HG03175 (cell line): ENCODE data around the gene TIGD3.
"Not testable (repeated sequence)": the region's sequence is repeated elsewhere in the genome, so short reads cannot be mapped to it uniquely, and the experiment has no call there.

Source experiments
- ATAC-seq: cut with Tn5 transposase; IDR thresholded peaks from one replicate; pipeline ENCODE4 v1.9.1; 2021; ENCODE audit warnings: mild to moderate bottlenecking, moderate library complexity; ENCODE audit not compliant: unreplicated experiment

TIGD3 gene

DNA sequence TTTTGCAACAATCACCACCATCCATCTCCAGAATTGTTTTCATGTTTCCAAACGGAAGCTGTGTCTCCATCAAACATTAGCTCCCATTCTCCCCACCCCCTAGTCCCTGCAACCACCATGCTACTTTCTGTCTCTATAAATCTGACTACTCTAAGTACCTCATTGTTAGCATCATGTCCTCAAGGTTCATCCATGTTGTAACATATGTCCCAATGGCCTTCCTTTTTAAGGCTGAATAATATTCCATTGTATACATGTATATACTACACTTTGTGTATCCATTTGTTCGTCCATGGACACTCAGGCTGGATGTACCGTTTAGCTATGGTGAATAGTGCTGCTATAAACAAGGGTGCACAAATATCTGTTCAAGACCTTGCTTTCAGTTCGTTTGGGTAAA is 29.1 kb upstream of the TIGD3 start:
- ATAC-seq = no peak

DNA sequence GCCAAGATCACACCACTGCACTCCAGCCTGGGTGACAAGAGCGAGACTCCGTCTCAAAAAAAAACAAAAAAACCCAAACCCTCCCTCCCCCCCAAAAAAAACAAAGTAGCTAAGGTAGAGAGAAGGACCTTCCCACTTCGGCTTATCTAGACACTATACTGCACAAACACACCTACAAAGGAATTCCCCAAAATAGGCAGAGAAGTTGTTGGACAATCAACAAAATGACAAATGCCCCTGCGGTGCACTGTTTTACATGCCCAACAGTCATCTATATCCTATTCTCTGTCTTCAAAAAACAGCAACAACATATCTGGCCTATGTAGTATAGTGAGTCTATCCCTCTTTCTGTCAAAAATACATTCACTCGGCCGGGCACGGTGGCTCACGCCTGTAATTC is 27.5 kb upstream of the TIGD3 start:
- ATAC-seq = no peak

DNA sequence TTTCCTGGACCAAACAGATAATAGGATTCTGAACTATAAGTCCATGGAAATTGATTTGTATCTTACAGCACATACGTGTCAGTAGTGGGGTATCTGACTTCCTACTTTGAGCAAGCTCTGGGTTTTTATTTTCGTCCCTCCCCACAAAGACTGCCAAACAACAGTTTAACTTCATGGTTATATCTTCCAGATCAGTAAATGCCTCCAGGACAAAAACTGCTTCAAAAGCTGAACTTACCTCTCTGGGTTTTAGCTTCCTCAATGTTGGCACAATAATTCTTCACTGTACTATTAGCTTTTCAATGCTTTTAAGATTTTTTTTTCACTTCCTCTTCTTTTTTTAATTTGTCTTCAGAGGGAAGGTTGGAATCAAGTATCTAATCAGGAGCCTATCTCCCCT is 25.1 kb upstream of the TIGD3 start:
- ATAC-seq = no peak

DNA sequence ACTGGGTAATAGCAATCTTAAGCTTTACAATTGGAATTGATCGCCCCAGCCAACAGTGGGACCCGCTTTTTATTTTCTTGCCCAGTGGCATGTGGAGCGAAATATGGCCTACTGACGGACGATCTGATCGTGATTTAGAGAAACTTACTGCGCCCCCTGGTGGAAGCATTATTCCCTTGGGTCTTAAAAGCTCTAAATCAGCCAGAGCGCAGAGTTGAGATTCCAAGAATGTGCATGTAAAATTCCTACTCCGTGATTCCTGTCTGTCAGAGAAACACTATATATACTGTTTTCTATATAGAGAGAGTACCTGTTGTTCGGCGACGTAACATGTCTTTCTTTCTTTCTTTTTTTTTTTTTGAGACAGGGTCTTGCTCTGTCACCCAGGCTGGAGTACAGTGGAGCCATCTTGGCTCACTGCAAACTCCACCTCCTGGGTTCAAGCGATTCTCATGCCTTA is 24.6 kb upstream of the TIGD3 start:
- no peak for ATAC-seq

DNA sequence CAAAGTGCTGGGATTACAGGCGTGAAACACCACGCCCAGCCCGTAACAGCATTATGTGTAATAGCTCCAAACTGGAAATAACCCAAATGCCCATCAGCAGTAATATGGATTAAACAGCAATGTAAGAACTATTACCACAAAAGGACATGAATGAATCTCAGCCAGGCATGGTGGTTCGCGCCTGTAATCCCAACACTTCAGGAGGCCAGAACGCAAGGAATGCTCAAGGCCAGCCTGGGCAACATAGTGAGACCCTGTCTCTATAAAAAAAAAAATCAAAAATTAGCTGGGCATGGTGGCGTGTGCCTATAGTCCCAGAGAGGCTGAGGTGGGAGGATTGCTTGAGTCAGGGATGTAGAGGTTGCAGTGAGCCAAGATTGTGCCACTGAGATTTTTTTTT is 24.0 kb upstream of the TIGD3 start:
- no peak for ATAC-seq

DNA sequence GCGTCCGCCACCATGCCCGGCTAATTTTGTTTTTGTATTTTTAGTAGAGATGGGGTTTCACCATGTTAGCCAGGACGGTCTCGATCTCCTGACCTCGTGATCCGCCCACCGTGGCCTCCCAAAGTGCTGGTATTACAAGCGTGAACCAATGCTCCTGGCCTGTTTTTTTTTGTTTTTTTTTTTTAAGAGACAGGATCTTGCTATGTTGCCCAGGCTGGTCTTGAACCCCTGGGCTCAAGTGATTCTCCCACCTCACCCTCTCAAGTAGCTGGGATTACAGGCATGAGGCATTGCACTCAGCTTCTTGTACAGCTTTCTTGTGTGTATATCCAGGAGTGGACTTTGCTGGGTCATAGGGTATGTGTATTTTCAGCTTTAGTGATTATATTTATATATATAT is 22.0 kb upstream of the TIGD3 start:
- ATAC-seq = not testable (repeated sequence)

DNA sequence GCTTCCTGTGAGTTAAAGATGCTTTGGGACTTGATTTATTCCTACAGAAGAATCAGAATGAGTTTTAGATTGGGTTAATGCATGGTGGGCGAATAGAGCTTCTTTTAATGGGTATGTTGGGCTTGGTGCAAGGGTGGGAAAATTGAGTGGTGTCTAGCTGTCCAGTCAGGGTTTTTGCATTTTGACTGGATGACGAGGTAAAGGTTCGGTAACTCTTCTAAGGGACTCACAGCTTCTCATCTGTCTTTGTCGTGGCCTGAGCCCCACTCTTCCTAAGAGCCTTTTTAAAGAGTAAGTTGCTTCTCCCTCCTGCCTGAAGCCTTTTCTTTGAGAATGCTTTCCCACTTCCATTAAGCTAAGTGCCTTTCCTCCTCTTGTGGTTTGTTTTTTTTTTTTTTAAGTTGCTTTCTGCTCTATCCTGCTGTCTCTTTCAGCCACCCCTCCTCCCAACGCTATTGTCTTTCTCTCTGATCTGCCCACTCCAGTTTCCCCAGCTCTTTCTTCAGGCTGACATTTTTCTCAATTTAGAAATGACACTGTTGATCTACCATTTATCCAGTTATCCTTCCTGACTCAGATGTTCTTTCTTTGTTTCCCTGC is 19.8 kb upstream of the TIGD3 start:
- ATAC-seq = no peak

DNA sequence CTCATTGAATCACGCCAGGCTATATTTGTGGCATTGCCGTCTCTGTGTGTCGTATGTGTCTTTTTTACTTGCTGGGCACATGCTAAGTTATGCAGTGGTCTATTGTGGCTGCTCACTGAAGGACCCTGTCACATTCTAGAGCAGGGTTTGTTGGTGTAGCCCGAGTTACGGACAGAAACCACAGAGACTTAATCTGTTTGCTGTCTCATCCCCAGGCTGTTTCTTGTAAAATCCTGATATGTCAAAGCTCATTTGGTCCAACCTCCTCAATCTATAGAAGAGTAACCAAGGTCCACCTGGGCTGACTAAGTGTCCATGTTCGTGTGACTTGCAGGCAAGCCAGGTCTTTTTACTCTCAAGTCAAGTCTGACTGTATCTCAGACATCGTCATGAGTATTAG is 15.9 kb upstream of the TIGD3 start:
- ATAC-seq = no peak

DNA sequence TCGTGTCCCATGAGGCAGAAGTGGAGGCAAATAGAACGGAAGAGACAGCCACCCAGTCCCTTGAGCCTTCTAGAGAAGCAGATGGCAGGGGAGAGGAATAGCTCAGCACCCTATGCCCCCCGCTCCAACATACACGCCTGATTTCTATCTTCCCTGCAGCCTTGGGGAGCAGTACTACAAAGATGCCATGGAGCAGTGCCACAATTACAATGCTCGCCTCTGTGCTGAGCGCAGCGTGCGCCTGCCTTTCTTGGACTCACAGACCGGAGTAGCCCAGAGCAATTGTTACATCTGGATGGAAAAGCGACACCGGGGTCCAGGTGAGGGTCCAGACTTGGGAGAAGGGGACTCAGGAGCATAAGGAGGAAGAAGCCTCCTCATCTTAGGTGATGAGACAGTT is 14.3 kb upstream of the TIGD3 start:
- no peak for ATAC-seq

DNA sequence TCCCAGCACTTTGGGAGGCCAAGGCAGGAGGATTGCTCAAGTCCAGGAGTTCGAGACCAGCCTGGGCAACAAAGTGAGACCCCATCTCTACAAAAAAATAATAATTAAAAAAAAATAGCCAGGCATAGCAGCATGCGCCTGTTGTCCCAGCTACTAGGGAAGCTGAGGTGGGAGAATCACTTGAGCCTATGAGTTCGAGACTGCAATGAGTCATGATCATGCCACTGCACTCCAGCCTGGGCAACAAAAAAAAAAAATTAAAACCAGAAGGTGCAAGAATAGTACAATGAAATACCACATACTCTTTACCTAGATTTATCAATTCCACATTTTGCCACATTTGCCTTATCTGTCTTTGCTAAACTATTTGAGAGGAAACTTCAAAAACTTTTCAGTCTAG is 12.7 kb upstream of the TIGD3 start:
- ATAC-seq = no peak

DNA sequence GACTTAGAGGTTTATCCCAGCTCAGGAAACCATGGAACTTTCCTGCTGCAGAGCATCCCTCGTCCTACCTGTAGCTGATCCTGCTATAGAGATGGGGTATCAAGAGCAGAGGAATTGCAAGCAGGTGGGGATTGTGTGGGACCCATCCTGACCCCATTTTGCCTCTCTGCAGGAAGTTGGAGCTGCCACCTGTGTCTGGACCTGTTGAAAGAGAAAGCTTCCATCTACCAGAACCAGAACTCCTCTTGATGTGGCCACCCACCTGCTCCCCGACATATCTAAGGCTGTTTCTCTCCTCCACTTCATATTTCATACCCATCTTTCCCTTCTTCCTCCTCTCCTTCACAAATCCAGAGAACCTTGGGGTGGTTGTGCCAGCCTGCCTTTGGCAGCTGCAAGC is 3.0 kb upstream of the TIGD3 start:
- ATAC-seq = no peak

DNA sequence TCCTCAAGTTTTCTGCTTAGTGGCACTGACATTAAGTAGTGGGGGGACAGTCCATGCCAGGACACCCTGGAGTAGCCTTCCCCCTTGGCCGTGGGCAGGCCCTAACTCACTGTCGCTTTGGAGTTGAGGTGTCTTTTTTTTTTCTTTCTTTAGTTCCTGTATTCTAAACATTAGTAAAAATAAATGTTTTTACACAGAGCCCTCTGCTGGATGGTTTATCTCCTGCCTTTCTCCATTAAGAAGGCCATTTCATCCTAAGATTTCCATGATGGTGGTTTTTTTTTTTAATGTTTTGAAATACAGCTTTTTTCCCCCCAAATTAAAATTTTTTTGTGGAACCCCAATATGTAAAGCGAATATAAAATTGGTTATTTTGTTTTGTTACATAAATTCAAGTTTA is 1.8 kb upstream of the TIGD3 start:
- ATAC-seq = no peak

DNA sequence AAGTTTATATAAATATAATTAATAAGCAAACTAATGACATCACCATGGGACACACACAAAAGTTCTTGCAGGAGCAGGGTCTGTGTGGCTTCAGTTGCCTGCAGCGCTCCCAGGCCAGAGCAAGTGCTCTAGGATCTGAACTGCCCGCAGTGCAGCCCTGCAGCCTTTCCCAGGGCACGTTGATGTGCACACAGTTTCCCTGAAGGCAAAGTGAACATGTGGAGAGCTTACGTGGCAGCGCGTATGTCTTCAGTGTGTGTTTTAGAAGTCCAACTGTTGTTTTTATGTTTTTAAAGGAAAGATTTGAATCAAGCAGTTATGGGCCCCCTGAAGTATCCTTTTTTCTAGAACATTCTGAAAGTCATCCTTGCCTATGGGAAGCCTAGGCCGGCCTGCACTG is 1.2 kb upstream of the TIGD3 start:
- no peak for ATAC-seq

DNA sequence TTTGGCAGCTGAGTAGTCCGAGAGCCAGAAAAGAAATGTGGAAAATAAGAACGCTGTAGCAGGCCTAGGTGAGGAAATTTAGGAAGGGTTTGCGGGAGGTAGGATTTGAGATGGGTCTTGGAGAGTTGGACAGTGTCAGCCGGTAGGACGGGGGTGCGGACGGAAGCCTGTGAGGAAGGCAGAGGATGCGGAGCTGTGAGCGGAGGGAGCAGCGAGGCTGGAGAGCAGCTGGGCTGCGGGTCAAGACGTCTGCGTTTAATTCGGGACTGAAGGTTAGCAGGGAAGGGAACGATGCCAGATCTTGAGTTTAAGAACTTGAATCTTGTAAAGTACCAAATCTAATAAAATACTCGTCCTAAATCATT is 669 bp upstream of the TIGD3 start:
- no peak for ATAC-seq

DNA sequence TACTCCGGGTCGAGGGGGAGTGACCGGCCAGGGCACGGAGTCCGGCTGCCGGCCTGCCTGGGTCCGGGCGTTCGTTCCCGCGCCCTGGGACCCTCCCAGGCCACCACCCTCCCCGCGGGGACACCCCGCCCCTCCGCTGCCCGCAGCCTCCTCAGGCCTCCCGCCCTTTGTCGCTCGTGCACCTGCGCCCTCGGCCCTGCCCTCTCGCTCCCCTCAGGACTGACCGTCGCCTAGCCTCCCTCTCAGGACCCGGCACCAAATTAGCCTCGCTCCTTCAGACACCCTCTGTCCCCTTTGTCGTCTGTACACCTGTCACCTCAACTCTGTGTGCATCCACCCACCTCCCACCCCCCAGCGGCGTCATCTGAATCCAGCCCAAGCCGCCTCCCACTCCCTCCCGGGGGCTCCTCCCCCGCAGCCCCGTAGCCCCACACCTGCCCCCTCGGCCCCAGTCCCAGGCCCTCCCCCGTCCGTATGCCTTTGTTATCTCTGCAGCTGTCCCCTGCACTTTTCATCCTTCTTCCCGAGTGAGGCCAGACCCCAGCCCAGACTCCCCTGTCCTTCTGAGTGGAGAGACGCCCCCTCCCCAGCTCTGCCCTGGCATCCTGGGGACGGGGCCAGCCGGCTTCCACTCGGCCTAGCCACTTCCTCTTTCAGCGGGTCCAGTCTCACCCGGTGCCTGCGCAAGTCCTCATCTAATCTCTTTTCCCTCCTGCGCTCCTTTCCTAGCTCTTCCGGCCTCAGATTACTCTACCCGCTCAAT is 643 bp downstream of the TIGD3 start:
- ATAC-seq = peak; percentile 30

DNA sequence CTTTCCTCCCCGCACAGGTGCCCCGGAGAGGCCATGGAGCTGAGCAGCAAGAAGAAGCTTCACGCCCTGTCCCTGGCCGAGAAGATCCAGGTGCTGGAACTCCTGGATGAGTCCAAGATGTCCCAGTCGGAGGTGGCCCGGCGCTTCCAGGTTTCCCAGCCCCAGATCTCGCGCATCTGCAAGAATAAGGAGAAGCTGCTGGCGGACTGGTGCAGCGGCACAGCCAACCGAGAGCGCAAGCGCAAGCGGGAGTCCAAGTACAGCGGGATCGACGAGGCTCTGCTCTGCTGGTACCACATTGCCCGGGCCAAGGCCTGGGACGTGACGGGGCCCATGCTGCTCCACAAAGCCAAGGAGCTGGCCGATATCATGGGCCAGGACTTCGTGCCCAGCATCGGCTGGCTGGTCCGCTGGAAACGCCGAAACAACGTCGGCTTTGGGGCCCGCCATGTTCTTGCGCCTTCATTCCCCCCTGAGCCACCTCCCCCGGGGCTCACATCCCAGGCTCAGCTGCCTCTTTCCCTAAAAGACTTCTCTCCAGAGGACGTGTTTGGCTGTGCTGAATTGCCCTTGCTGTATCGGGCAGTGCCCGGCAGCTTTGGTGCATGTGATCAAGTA is 1.3 kb downstream of the TIGD3 start:
- ATAC-seq = no peak

DNA sequence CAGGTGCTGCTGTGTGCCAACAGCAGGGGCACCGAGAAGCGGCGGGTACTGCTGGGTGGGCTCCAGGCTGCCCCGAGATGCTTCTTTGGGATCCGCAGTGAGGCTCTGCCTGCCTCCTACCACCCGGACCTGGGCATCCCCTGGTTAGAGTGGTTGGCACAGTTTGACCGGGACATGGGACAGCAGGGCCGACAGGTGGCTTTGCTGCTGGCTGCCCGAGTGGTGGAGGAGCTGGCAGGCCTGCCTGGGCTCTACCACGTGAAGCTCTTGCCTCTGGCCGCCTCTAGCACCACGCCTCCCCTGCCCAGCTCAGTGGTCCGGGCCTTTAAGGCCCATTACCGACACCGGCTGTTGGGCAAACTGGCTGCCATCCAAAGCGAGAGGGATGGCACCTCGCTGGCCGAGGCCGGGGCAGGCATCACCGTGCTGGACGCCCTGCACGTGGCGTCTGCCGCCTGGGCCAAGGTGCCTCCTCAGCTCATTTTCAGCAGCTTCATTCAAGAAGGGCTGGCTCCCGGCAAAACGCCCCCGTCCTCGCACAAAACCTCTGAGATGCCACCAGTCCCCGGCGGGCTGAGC is 1.9 kb downstream of the TIGD3 start:
- ATAC-seq = no peak

DNA sequence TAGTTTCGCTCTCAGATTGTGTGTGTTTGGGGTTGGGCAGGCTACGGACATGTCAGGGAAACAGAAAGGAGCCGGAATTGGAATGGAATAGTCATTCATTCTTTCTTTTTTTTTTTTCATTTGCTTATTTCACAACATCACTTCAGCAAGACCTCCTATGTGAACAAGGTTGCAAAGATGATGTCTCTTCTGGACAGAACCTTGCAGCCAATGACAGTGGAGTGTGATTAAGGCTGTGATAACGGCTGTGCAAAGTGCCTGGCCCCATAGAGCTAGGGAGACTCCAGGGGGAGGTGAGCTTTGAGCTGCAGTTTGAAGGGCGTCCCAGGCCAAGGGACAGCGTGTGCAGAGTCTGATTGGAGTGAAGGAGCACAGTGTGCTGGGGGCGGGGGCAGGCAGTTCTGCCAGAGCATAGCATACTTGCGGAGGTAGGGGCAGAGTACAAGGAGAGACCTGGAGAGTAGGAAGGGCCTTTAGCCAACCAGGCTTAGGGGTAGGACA is 3.4 kb downstream of the TIGD3 start:
- ATAC-seq = no peak

DNA sequence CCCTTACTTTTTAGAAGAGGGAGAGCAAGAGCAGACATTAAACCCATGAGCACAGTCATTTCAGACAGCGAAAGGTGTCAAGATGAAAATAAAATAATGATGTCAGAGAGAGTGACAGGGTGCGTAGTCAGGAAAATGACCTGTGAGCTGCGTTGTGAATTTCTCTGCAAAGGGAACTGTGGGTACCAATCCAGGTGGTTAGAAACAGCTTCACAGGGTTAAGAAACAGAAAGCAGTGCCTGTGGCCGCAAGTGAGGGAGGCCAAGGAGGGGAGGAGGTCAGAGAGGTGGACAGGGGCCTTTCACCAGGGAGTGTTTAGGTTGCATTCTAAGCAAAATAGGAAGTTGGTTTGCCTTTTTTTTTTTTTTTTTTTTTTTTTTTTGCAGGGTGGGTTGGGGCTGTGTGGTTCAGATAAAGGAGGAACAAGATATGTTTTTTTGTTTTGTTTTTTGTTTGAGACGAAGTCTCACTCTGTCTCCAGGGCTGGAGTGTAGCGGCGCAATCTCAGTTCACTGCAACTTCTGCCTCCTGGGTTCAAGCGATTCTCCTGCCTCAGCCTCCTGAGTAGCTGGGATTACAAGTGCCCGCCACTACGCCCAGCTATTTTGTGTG is 7.9 kb downstream of the TIGD3 start:
- ATAC-seq = peak; percentile 73

DNA sequence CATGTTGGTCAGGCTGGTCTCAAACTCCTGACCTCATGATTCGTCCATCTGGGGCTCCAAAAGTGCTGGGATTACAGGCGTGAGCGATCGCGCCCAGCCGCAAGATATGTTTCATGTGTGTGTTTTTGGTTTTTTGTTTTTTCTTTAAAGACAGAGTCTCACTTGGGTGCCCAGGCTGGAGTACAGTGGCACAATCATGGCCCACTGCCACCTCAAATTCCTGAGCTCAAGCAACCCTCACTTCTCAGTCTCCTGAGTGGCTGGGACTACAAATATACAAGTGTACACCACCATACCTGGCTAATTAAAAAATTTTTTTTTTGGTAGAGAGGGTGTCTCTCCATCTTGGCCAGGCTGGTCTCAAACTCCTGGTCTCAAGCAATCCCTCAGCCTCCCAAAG is 8.4 kb downstream of the TIGD3 start:
- ATAC-seq = no peak

DNA sequence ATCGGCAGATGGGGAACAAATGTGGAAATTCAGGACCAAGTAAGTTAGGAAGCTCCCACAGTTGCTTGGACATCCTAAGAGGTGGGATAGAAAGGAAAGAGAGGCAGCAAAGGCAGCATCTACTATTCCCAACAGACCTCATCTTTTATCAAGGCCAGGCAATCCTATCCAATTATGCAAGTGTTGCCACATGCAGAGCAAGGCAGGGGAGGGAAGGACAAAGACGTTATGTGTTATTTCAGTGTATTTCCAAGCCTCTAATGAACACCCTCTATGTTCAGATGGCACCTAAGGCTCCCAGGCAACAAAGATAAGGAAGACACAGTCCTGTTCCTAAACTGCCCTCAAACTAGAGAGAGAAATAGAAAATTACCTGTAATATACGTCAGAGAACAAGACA is 9.2 kb downstream of the TIGD3 start:
- ATAC-seq = no peak
